Prostate gland (tissue), 2 donors: Measurements from ENCODE around the gene F3. TPM values are rescaled to one million over a fixed set of nuclear protein-coding genes. Genes with fewer than 3 reads are reported as not detected.

Source experiments
- DNase-seq: peaks from one replicate; pipeline ENCODE4 v3.0.0-alpha.2; 2019; ENCODE audit warnings: low spot score
- H3K27ac ChIP-seq, 2 donors: fragments of 200-600 bp; sonication (generic); 2 replicates each; pipeline ENCODE4 v1.5.1; 2017 to 2019
- H3K27me3 ChIP-seq: fragments of 200-600 bp; sonication (generic); replicated peaks from 2 replicates; pipeline ENCODE4 v1.5.1; 2019; ENCODE audit not compliant: insufficient read depth
- H3K36me3 ChIP-seq, 2 donors: fragments of 200-600 bp; sonication (generic); 1 replicate in 1 of 2; 2 replicates in 1 of 2; pipeline versions ENCODE4 v1.5.1 to v1.8.1; 2017 to 2019
- H3K4me1 ChIP-seq: fragments of 200-600 bp; sonication (generic); replicated peaks from 2 replicates; pipeline ENCODE4 v1.5.1; 2019
- H3K4me3 ChIP-seq, 2 donors: fragments of 200-600 bp; sonication (generic); 2 replicates each; pipeline ENCODE4 v1.5.1; 2017 to 2019
- H3K9me3 ChIP-seq: fragments of 200-600 bp; sonication (generic); 2 replicates; pipeline ENCODE4 v1.5.1; 2017
- POLR2A ChIP-seq: fragments of 450-650 bp; IDR thresholded peaks from one replicate; pipeline ENCODE4 v1.6.1; 2016; ENCODE audit warnings: antibody characterized with exemption, mild to moderate bottlenecking
- POLR2AphosphoS5 ChIP-seq: sonication (generic); formaldehyde crosslinking; IDR thresholded peaks from one replicate; pipeline ENCODE4 v1.6.1; 2017; ENCODE audit warnings: antibody characterized with exemption
- WGBS: methylation state at CpG from one replicate; pipeline ENCODE4 v1.1.5; 2018; 5-methylcytosine and 5-hydroxymethylcytosine counted together
- intact Hi-C: fragments of 100-400 bp; cut with DNase I; formaldehyde crosslinking; loops from one replicate; pipeline ENCODE4 v1.14.2; 2022
- total RNA-seq, 2 donors: library from RNA; depleted of rRNA; stranded (reverse); fragments of >200 nt; gene quantifications; one replicate each; pipeline ENCODE4 v1.1.0, GENCODE V29; 2016
- TF ChIP-seq, protein P1 (sequence below), 4 experiments: fragments of 200-600 bp in 2 of 4; fragments of 450-650 bp in 2 of 4; sonication (generic) in 2 of 4; IDR thresholded peaks; 1 replicate in 3 of 4; 2 replicates in 1 of 4; pipeline ENCODE4 v1.5.1; 2016 to 2019; ENCODE audit warnings: antibody characterized with exemption in 4 of 4, mild to moderate bottlenecking in 2 of 4, moderate library complexity in 2 of 4

Gene F3
- total RNA-seq, 2 donors from 2014 or later = 36.3 to 120 TPM

- Histone ChIP-seq H3K27me3 (no peaks in the 10 kb centered on the region), H3K4me1 (no peaks in the 10 kb centered on the region), H3K9me3 (no peaks in the 10 kb centered on the region), H3K36me3 (no peaks in the 10 kb centered on the region), H3K4me3 (no peak overlapping the region), H3K27ac (no peak overlapping the region)
- 52% methylated on average over 1 of the region's 1 CpG for WGBS
- TF ChIP-seq POLR2AphosphoS5 = no peak
- no peak for TF ChIP-seq POLR2A
- TF ChIP-seq, protein P1, sequence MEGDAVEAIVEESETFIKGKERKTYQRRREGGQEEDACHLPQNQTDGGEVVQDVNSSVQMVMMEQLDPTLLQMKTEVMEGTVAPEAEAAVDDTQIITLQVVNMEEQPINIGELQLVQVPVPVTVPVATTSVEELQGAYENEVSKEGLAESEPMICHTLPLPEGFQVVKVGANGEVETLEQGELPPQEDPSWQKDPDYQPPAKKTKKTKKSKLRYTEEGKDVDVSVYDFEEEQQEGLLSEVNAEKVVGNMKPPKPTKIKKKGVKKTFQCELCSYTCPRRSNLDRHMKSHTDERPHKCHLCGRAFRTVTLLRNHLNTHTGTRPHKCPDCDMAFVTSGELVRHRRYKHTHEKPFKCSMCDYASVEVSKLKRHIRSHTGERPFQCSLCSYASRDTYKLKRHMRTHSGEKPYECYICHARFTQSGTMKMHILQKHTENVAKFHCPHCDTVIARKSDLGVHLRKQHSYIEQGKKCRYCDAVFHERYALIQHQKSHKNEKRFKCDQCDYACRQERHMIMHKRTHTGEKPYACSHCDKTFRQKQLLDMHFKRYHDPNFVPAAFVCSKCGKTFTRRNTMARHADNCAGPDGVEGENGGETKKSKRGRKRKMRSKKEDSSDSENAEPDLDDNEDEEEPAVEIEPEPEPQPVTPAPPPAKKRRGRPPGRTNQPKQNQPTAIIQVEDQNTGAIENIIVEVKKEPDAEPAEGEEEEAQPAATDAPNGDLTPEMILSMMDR (IDR thresholded peaks at IDR 0.05) = no peak
- intact Hi-C loops = no loop called here
- no peak for DNase-seq
These were observed 13.3 kb downstream of the F3 start for GRCh38 chr1:94528299-94528698.

DNA sequence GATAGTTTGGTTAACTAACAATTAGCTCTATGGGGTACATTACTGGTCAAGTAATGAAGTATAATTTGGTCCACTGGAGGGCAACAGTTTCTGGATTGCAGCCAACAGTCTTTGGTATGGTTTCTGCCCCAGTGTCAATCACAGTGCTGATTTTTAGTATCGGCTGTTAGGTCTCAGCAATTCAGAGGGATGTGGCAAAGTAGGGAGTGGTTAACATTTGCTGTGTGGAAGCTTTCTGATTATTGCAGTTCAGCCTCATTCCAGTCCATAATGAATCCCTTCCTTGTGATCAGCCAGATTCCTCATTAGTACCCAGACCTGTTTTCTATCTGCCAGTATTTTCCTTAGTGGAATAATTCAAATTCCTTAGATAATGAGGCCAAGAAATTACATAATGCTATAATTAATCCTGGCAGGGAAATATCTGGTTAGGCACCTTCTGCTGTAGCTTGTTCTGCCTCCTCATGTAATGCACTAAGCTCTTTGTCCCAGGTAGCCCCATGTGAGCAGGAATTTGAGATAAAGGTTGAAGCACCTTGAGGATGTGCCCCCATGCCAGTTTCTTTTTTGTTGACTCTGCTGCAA, 14.0 kb downstream of the F3 start:
- Histone ChIP-seq H3K27ac (no peak overlapping the region), H3K36me3 (no peaks in the 10 kb centered on the region), H3K27me3 (no peaks in the 10 kb centered on the region), H3K4me3 (no peak overlapping the region), H3K9me3 (no peaks in the 10 kb centered on the region), H3K4me1 (no peaks in the 10 kb centered on the region)
- intact Hi-C loops = no loop called here
- no peak for DNase-seq
- WGBS = 44% methylated on average over 1 of the region's 1 CpG
- TF ChIP-seq, protein P1 (IDR thresholded peaks at IDR 0.05) = no peak
- TF ChIP-seq POLR2AphosphoS5 (no peak), POLR2A (no peak)

DNA sequence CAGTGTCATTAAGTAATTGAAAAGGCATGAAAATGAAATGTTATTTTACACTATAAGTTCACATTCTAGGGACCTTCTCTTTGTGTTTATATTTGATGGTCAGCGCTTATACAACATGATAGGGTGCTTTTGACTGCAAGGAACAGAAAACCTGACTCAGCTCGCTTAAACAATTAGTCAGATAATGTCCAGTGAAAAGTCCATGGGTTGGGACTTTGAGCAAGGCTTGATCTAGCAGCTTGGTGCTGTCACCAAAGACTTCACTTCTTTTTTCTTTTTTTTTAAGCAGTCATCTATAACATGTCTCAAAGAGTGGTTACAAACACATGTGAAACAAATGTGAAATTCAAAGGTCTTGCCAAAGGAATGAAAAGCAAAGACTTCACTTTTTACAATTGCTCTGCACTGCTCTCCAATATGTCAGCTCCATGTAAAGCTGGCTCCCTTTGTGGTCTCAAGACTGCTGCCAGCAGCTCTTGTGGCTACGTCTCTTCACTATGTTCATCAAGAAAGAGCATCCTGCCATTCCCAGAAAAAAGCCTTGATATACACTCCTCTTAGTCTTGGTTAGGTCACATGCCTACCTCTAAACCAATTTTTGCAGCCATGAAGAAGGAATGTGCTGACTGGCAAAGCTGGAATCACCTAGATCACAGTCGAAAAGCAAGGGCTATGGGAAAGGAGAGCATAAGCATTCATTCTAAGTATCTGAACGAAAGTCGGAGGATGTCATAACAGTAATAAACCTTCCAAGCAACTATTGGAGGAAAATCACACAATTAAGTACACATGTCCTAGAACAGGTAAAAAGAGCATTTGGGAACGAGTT, 15.2 kb downstream of the F3 start:
- Histone ChIP-seq H3K9me3 (no peaks in the 10 kb centered on the region), H3K27ac (no peak overlapping the region), H3K4me1 (no peaks in the 10 kb centered on the region), H3K27me3 (no peaks in the 10 kb centered on the region), H3K4me3 (no peak overlapping the region), H3K36me3 (no peaks in the 10 kb centered on the region)
- 89% methylated on average over 7 of the region's 7 CpGs for WGBS
- TF ChIP-seq POLR2AphosphoS5 (no peak), POLR2A (no peak)
- TF ChIP-seq, protein P1 (IDR thresholded peaks at IDR 0.05) = no peak
- no peak for DNase-seq
- intact Hi-C loops = no loop called here

- no peak overlapping the region for H3K4me3 ChIP-seq
- no peaks in the 10 kb centered on the region for H3K27me3 ChIP-seq
- no peak for DNase-seq
- WGBS = 94% methylated on average over 6 of the region's 6 CpGs
- intact Hi-C loops = no loop called here
- no peaks in the 10 kb centered on the region for H3K9me3 ChIP-seq
- TF ChIP-seq, protein P1 (IDR thresholded peaks at IDR 0.05) = no peak
- TF ChIP-seq POLR2A (no peak), POLR2AphosphoS5 (no peak)
- no peaks in the 10 kb centered on the region for H3K4me1 ChIP-seq
- no peaks in the 10 kb centered on the region for H3K36me3 ChIP-seq
- no peak overlapping the region for H3K27ac ChIP-seq
These were observed 17.0 kb downstream of the F3 start for GRCh38 chr1:94524531-94524930.

DNA sequence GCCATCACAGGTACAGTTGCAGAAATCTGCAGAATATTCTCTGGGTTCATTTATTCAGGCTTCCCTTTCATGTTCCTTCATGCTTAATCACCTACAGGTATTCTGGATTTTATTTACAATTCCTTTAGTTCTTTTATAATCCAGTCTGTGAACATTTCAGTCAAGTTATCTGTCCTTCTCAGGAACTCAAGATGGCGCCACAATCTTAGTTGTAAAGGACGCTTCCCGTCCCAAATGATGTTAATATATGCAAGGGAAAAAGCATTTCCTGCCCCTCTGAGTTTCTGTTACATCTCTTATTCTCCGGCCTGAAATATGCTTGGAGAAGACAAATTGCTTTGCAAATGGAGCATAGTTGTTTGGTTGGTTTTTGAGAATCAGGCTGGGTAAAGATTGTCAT, 19.3 kb downstream of the F3 start:
- Histone ChIP-seq H3K4me1 (no peaks in the 10 kb centered on the region), H3K9me3 (no peaks in the 10 kb centered on the region), H3K27ac (no peak overlapping the region), H3K27me3 (no peaks in the 10 kb centered on the region), H3K4me3 (no peak overlapping the region), H3K36me3 (no peaks in the 10 kb centered on the region)
- DNase-seq = peak; percentile 42
- TF ChIP-seq, protein P1 (IDR thresholded peaks at IDR 0.05) = peak in 3 of 4 experiments; percentile 48 to 66 (median 57)
- peak; percentile 51 for TF ChIP-seq POLR2AphosphoS5
- TF ChIP-seq POLR2A = no peak
- WGBS = 15% methylated on average over 4 of the region's 4 CpGs
- intact Hi-C loops = loop anchor here (2.0 kb wide), 2 partner anchors 76 to 280 kb away; no protein-coding TSS in a partner anchor
